HL-60/S4 treated with retinoic acid at 250 ng/mL for 4 days and 3 days (cell line): ENCODE measurements around the gene SAXO1.
"Not testable (repeated sequence)": the region's sequence is repeated elsewhere in the genome, so short reads cannot be mapped to it uniquely, and the experiment has no call there.

ENCODE experiments used
- in situ Hi-C: fragments of 300-500 bp; cut with MboI; formaldehyde crosslinking; loops from 2 replicates; pipeline ENCODE4 v1.7.0; 2022; ENCODE audit warnings: low sequenced_read_pairs

The SAXO1 gene, protein sequence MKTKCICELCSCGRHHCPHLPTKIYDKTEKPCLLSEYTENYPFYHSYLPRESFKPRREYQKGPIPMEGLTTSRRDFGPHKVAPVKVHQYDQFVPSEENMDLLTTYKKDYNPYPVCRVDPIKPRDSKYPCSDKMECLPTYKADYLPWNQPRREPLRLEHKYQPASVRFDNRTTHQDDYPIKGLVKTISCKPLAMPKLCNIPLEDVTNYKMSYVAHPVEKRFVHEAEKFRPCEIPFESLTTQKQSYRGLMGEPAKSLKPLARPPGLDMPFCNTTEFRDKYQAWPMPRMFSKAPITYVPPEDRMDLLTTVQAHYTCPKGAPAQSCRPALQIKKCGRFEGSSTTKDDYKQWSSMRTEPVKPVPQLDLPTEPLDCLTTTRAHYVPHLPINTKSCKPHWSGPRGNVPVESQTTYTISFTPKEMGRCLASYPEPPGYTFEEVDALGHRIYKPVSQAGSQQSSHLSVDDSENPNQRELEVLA

DNA sequence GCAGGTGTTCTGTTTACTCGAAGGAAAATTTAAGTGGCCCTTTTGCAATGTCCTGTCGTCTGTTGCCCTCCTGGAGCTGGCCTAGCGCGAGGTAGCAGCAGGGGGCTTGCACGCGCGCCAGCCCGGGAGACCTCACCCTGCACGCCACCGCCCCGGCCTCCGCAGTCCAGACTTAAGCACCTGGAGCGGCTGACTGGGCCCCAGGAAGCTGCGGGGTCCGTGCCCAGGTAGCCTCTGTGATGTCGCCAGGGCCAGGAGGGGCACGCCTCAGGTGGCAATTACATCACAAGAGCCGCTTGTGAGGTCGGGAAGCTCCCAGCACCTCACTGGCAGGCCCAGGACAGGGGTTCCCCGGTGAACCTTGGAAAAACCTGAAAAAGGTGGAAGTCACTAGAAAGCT, at the start of gene SAXO1:
SAXO1 (minus strand) TSS at position 195 of the 400 bp plus-strand sequence. CDS start 301 bp downstream, outside the sequence.
- in situ Hi-C loops: no loop called here

DNA sequence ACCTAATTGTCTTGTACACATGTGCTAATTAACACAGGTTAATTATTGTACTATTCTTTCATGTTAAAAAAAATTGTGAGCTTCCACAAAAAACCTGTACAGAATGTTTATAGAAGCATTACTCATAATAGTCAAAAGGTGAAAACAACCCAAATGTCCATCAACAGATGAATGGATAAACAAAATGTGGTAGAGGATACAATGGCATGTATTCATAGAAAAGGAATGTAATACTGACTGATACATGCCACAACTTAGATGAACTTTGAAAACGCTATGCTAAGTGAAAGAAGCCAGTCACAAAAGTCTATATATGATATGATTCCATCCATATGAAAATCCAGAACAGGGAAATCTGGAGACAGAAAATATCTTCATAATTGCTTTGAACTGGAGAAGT, 41.8 kb upstream of the SAXO1 start:
- in situ Hi-C loops: no loop called here

DNA sequence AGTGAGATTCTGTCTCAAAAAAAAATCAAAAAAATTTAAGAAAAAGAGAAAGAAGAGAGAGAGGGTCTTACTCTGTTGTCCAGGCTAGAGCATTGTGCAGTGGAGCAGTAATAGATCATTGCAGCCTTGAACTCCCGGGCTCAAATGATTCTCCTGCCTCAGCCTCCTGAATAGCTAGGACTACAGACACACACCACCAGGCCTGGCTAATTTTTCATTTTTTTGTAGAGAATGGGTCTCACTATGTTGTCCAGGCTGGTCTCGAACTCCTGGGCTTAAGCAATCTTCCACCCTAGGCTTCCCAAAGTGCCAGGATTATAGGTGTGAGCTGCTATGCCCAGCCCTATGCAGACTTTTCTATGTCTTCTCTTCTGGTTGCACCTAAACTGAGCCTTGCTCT, 41.2 kb upstream of the SAXO1 start:
- in situ Hi-C loops: no loop called here

DNA sequence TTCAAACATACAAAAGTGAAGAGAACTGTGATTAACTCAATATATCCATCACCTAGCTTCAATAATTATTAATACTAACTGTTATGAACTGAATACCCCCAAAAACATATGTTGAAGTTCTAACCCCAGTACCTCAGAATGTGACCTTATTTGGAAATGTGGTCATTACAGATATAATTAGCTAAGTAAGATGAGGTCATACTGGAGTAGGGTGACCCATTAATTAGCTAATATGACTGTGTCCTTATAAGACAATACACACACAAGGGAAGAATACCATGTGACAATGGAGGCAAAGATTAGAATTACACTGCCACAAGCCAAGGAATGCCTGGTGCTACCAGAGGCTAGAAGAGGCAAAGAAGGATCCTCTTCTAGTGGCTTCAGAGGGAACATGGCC, 24.0 kb upstream of the SAXO1 start:
- in situ Hi-C loops: no loop called here

DNA sequence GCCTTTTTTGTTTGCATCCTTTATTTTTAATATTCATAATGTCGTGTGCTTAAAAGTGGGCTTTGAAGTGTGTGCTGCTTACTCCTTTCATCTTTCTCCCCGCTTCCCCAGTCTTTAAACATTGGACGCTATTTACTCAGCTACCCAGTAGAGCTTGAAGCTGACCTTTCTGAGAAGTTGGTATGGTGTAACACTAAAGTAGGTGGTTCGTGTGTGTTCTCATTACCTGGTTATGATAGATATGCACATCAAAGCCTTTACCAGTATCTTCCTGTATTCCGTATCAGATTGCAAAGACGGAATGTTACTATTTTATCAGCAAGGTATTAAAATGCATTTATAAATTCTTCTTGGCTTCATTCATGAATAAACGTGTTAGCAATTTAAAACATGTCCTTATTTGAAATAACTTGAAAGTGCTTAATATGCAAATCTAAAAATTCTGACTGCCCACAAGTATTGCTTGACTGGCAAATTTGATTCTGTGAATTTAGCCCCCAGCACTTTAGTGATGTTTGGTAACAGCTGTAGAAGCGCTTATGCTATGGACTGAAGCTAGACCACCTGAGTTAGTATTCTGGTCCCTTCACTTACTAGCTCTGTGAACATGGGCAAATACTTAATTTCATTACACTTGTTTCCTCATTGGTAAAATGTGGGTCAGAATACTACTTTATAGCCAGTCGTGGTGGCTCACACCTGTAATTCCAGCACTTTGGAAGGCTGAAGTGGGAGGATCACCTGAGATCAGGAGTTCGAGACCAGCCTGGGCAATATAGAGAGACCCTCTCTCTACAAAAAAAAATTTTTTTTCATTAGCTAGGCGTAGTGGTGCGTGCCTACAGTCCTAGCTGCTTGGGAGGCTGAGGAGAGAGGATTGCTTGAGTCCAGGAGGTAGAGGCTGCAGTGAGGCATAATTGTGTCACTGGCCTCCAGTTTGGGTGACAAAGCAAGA, 17.9 kb upstream of the SAXO1 start:
- in situ Hi-C loops: no loop called here

DNA sequence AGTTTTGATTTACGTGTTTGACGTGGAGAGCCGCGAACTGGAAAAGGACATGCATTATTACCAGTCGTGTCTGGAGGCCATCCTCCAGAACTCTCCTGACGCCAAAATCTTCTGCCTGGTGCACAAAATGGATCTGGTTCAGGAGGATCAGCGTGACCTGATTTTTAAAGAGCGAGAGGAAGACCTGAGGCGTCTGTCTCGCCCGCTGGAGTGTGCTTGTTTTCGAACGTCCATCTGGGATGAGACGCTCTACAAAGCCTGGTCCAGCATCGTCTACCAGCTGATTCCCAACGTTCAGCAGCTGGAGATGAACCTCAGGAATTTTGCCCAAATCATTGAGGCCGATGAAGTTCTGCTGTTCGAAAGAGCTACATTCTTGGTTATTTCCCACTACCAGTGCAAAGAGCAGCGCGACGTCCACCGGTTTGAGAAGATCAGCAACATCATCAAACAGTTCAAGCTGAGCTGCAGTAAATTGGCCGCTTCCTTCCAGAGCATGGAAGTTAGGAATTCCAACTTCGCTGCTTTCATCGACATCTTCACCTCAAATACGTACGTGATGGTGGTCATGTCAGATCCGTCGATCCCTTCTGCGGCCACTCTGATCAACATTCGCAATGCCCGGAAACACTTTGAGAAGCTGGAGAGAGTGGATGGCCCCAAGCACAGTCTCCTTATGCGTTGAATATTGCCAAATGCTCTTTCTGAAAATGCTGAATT, 17.1 kb upstream of the SAXO1 start:
- in situ Hi-C loops: no loop called here

DNA sequence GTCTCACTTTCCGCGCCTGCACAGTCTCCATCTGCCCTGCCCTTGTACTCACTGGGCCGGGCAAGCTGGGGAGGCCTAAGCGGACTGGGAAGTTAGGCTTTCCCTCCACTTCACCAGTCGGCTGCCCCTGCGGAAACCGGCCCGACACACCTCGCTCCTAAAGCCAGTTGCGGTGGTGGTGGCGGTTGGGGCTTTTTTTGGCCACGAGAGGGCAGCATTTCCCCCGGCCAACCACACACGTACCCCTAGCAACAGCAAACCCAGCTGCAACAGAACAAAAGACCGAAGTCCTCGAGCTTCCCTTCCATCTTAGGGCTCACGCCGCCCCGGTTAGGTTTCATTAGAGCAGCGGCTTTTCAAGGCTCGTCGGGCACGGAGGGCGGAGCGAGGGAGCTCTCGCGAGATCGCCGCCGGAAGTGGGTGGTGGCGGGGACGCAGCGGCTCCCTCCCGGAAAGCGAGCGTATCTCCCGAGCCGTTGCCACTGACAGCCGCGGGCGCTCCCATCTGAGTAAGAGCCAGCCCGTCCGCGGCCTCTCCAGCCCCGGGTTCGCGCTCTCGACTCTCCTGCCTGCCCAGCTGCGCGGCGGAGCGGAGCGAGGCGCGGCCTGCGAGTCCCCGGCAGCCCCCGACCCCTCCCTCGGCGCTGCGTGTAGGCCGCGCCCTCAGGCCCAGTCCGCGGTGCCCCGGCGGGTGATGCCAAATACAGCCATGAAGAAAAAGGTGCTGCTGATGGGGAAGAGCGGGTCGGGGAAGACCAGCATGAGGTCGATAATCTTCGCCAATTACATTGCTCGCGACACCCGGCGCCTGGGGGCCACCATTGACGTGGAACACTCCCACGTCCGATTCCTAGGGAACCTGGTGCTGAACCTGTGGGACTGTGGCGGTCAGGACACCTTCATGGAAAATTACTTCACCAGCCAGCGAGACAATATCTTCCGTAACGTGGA, 16.2 kb upstream of the SAXO1 start, which contains the start of gene RRAGA:
RRAGA (plus strand) TSS at position 462 of the 951 bp plus-strand sequence; CDS start at position 695, 233 bp downstream.
- in situ Hi-C loops: no loop called here

DNA sequence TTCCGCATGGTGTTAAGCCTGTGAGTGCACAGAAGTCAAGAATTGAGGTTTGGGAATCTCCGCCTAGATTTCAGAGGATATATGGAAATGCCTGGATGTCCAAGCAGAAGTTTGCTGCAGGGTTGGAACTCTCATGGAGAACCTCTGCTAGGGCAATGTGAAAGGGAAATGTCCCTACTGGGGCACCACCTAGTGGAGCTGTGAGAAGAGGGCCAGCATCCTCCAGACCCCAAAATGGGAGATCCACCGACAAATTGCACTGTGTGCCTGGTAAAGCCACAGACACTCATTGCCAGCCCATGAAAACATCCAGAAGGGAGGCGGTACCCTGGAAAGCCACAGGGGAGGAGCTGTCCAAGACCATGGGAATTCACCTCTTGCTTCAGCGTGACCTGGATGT, 3.6 kb upstream of the SAXO1 start:
- in situ Hi-C loops: no loop called here

DNA sequence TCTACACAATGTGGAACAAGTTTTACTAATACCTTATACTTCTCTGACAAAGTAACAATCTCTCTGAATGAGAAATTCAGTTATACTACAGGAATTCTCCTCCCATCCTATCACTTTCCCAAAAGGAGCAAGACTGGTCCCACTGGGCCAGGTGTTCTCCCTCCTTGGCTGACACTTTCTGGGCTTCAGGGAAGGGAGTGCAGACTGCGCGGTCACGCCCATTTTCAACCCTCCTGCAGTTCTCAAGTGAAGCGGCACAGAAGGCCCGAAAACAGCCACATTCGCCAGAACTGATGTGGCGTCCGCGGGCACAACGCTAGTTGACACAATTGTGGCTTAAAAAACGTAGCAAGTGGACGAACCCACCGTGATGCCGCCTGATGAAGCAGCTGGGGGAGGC, 603 bp downstream of the SAXO1 start:
- in situ Hi-C loops: no loop called here

DNA sequence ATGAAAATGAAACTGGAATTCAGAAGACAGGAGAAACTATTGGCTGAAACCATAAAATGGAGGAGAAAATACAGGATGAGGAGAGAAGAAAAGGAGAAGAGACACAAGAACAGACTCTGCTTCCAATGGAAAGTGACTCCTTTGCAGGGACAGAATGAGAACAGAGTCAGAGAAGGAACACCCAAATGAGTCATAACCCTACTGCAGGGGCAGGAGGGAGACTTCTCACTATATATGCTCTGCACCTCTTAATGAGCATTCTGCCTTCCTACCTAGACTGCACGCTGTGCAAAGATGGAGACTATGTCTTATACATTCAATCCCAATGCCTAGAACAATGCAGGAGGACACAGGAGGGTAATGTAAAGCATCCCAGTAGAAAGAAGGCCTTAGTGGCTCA, 2.1 kb downstream of the SAXO1 start:
- in situ Hi-C loops: no loop called here

DNA sequence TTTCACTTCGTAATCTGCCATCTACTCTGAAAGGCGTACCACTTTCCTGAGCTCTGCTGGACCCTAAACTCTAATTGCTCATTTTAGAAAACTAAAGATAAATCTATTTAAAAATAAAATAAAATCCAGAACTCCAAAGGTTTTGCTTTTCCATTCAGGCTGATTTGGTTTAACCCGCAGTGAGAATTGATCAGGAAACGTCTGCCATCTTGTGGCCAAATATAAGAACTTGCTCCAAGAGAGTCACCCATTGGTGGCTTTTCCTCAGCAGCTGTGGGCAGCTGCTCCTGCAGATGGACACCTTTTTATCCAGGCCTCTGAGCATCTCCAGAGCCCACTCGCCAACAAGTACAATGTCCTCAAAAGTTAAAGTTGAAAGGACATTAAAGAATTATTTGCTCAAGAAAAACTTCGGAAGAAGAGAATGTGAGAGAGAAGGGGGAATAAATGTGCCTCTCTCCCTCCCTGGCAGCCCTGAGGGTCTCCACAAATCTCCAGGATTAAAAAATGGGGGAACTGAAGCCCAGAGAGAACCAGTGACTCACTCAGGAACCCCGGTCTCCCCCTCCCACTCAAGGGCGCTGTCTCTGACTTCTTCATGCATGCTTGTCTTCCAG, 4.1 kb downstream of the SAXO1 start:
- in situ Hi-C loops: no loop called here

DNA sequence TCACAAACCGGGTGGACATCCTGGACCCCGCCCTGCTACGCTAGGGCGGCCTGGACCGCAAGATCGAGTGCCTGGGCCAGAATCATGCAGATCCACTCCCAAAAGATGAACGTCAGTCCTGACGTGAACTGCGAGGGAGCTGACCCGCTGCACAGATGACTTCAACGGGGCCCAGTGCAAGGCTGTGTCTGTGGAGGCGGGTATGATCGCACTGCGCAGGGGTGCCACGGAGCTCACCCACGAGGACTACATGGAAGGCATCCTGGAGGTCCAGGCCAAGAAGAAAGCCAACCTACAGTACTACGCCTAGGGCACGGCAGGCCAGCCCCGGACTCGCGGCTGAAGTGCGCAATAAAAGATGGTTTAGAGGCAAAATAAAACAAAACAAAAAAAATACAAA, 5.2 kb downstream of the SAXO1 start:
- in situ Hi-C loops: no loop called here

DNA sequence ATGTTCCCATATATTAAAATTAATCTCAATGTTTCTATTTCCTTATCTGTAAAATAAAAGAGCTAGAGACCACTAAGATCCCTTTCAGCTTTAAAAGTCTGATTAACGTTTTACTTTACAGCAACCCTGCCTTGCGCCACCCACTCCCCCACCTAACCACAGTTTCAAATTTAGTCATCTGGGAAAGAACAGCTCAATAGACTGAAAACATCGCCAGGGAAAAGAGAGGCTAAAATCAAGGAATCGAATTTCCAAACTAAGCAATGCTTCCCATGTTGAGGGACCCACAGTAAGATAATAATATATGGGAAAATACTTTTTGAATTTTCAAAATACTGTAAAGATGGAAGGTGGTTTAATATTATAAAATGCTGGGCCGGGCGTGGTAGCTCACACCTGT, 6.6 kb downstream of the SAXO1 start:
- in situ Hi-C loops: no loop called here

DNA sequence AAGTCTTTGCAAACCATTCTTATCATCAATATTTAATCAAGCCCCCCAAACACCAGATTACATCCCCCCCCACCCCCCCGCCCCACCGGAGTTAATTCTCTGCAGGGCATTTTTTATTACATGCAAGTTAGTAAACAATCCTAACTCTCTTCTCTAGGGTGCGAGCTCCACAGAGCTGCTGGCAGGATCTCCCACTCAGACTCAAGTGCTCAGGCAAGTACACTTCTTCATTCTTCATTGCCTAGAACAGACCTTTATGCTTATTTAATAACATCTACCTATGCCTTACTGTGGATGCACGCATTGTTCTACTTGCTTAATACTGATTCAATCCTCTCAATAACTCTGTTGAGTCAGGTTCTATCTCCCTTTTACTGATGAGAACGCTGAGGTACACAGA, 9.9 kb downstream of the SAXO1 start:
- in situ Hi-C loops: no loop called here

DNA sequence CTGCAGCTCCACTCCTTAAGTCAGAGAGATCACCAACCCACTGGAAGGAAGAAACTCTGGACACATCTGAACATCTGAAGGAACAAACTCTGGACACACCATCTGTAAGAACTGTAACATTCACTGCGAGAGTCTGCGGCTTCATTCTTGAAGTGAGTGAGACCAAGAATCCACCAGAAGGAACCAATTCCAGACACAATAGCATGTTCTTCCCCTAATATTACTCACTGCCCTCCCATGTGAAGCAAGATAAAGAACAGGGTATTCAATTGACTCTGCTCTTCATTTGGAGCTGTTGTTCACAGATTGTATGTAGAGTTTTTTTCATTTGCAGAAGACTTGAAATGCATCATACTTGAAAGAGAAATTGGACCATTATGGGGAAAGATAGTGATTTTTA, 10.8 kb downstream of the SAXO1 start:
- in situ Hi-C loops: no loop called here

DNA sequence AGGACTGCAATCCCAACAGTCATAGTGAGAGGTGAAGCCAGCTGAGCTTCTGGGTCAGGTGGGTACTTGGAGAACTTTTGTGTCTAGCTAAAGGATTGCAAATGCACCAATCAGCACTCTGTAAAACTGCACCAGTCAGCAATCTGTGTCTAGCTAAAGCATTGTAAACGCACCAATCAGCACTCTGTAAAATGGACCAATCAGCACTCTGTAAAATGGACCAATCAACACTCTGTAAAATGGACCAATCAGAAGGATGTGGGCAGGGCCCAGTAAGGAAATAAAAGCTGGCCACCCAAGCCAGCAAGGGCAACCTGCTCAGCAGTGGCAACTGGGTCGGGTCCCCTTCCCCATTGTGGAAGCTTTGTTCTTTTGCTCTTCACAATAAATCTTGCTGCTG, 11.4 kb downstream of the SAXO1 start:
- in situ Hi-C loops: not testable (repeated sequence)

DNA sequence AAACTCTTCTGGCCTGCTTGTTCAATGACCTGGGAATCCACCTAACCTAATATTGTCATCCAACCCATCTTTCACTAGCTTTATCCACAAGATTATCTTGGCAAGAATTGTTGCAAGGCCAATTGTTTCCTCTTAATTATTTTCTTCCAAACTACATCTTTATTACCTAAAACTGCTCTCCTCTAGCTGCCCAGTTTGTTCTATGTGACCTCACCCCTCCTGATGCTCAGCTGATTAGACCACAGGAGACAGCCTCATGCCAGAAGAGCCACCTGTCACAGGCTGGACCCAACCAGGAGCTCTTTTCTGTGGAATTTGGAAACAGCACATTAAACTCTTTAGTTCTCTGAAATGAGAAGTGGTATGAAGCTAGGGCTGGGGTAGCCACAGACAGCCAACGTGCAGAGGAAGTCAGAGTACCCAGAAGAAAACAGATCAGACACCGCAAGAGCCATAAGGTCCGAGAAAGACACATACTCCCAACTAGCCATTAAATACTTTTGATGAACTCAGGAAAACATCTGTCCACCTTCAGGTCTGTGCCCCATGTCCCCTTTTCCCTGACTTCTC, 12.0 kb downstream of the SAXO1 start:
- in situ Hi-C loops: no loop called here

DNA sequence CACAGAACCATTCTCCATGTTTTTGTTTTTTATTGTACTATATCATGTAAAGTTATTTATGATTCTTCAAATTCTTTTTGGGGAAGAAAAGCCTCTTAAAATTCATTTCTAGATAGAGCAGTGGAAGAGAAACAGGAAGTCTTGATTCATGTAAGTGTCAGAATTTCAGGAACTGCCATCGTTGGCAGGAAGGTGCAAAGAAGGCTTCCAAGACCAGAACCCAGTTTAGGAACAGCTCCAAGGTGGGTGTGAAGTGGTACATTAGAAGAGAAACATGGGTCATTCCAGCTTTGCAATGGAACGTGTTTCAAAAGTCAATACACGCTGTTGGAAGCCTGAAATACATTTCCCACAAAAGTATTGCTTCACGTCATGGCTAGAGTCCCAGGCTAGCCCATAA, 14.8 kb downstream of the SAXO1 start:
- in situ Hi-C loops: no loop called here

DNA sequence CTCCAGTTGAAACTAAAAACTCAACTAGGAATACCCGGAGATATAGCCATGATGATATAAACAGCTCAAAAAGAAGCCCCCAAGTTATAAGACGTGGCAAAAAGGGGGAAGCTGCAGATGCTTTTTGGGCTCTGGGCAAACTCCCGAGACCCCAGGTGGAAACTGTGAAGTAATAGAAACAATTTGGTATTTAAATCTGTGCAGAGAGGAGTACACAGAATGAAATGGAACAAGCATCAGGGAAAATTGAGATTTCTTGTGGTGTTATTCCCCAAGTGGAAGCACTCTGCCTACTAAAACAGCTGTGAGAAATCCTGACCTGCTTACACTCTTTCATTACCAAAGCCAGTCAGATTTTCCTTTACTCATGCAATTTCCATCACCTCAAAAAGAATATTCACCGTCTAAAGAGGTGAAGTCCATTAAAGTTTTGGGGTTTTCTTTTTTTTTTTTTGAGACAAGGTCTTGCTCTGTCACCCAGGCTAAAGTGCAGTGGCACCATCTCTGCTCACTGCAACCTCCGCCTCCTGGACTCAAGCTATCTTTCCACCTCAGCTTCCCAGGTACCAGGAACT, 23.5 kb downstream of the SAXO1 start:
- in situ Hi-C loops: no loop called here
